GM12878 (cell line): Measurements from ENCODE around the gene KCNA4. TPM values are rescaled to one million over a fixed set of nuclear protein-coding genes. Genes with fewer than 3 reads are reported as not detected.

Source experiments
- ATAC-seq: fragments of 200-7000 bp; cut with Tn5 transposase; 3 replicates; pipeline ENCODE4 v1.9.1; 2020; ENCODE audit warnings: mild to moderate bottlenecking, moderate library complexity
- BruUV-seq: library from RNA; stranded (reverse); fragments of 400-500 nt; replicated peaks from 2 replicates; lab custom pipeline; 2021; lab: Mats Ljungman, UMichigan
- CTCF ChIA-PET: fragments of 300-600 bp; sonication (Branson Sonifier 250); formaldehyde crosslinking; extraction: SDS; loops from one replicate; lab custom pipeline; 2021; ENCODE audit warnings: inconsistent platforms; lab: Yijun Ruan, JAX
- POLR2A ChIA-PET: fragments of 350-600 bp; formaldehyde crosslinking; extraction: SDS; loops from one replicate; lab custom pipeline; 2021; ENCODE audit warnings: inconsistent platforms; lab: Charles Lee
- RAD21 ChIA-PET: fragments of 300-600 bp; sonication (Branson Sonifier 250); formaldehyde crosslinking; loops from one replicate; lab custom pipeline; 2023; ENCODE audit warnings: antibody characterized with exemption; ENCODE audit not compliant: unreplicated experiment; lab: Charles Lee
- SMC1A ChIA-PET: fragments of 300-600 bp; sonication (Branson Sonifier 250); formaldehyde crosslinking; loops from one replicate; lab custom pipeline; 2023; ENCODE audit not compliant: unreplicated experiment, uncharacterized antibody; lab: Charles Lee
- DNase-seq: peaks from one replicate; pipeline ENCODE4 v3.0.0-alpha.2; 2011; ENCODE audit warnings: low read depth, low spot score
- FAIRE-seq: peaks from 3 replicates; lab custom pipeline; 2011; peaks lifted over from hg19 to GRCh38; lab: Jason Lieb, UNC
- H2AFZ ChIP-seq: 2 replicates; pipeline ENCODE4 v1.6.0; 2011; ENCODE audit warnings: low read depth, low read length, control low read depth; ENCODE audit not compliant: control insufficient read depth
- H3K27ac ChIP-seq: 2 replicates; pipeline ENCODE4 v1.5.1; 2011; ENCODE audit warnings: control low read depth; ENCODE audit not compliant: control insufficient read depth, insufficient read depth
- H3K27me3 ChIP-seq, 2 experiments: replicated peaks in 1 of 2; 2 replicates each; pipeline versions ENCODE4 v1.6.0 to v1.6.1; 2011; ENCODE audit warnings: low read length in 1 of 2; ENCODE audit not compliant: control insufficient read depth in 2 of 2, insufficient read depth in 2 of 2
- H3K36me3 ChIP-seq, 2 experiments: 2 replicates each; pipeline ENCODE4 v1.5.1; 2011; ENCODE audit warnings: low read length in 1 of 2; ENCODE audit not compliant: control insufficient read depth in 2 of 2, insufficient read depth in 2 of 2
- H3K4me1 ChIP-seq: 2 replicates; pipeline ENCODE4 v1.6.1; 2011; ENCODE audit warnings: mild to moderate bottlenecking, low read length, moderate library complexity, mixed read lengths; ENCODE audit not compliant: control insufficient read depth, insufficient read depth
- H3K4me2 ChIP-seq: 2 replicates; pipeline ENCODE4 v1.6.0; 2011; ENCODE audit warnings: control low read depth; ENCODE audit not compliant: control insufficient read depth, insufficient read depth
- H3K4me3 ChIP-seq: fragments of 200-600 bp; sonication (generic); 2 replicates; pipeline ENCODE4 v1.5.1; 2016
- H3K79me2 ChIP-seq: 2 replicates; pipeline ENCODE4 v1.6.0; 2011; ENCODE audit warnings: low read length; ENCODE audit not compliant: control insufficient read depth, insufficient read depth
- H3K9ac ChIP-seq: 2 replicates; pipeline ENCODE4 v1.8.0; 2011; ENCODE audit warnings: low read length, control low read depth, mixed read lengths; ENCODE audit not compliant: control insufficient read depth, insufficient read depth
- H3K9me3 ChIP-seq: replicated peaks from 3 replicates; pipeline ENCODE4 v1.5.1; 2011; ENCODE audit warnings: mild to moderate bottlenecking, low read length; ENCODE audit not compliant: control insufficient read depth, insufficient read depth
- H4K20me1 ChIP-seq: 2 replicates; pipeline ENCODE4 v1.6.0; 2011; ENCODE audit not compliant: control insufficient read depth, insufficient read depth
- ATF2 ChIP-seq: IDR thresholded peaks from 2 replicates; pipeline ENCODE4 v1.6.1; 2012; ENCODE audit warnings: low read length, inconsistent platforms
- ATF3 ChIP-seq: IDR thresholded peaks from 2 replicates; pipeline ENCODE4 v1.6.1; 2011; ENCODE audit warnings: low read depth, mild to moderate bottlenecking, low read length, moderate library complexity, borderline replicate concordance; ENCODE audit errors: extremely low read depth
- CREB1 ChIP-seq: IDR thresholded peaks from 2 replicates; pipeline ENCODE4 v1.6.1; 2012; ENCODE audit warnings: low read depth, mild to moderate bottlenecking, inconsistent platforms
- CUX1 ChIP-seq: IDR thresholded peaks from 2 replicates; pipeline ENCODE4 v1.6.1; 2012; ENCODE audit warnings: improper control_type of control experiment, low read depth, low read length; ENCODE audit not compliant: insufficient replicate concordance
- EED ChIP-seq: sonication (generic); IDR thresholded peaks from 2 replicates; pipeline ENCODE4 v1.6.1; 2016; ENCODE audit warnings: antibody characterized with exemption, low read depth
- EZH2 ChIP-seq: IDR thresholded peaks from 2 replicates; pipeline ENCODE4 v1.6.1; 2012; ENCODE audit warnings: low read depth, mild to moderate bottlenecking, control low read depth, inconsistent platforms, low read length, borderline replicate concordance; ENCODE audit not compliant: control insufficient read depth
- IKZF2 ChIP-seq, 2 experiments: fragments of 450-650 bp; IDR thresholded peaks; 2 replicates each; pipeline ENCODE4 v1.6.1; 2017; ENCODE audit warnings: mild to moderate bottlenecking in 2 of 2, moderate library complexity in 2 of 2
- JUNB ChIP-seq: IDR thresholded peaks from 2 replicates; pipeline ENCODE4 v1.6.1; 2016; ENCODE audit warnings: antibody characterized with exemption, mild to moderate bottlenecking
- MTA2 ChIP-seq: fragments of 450-650 bp; IDR thresholded peaks from 2 replicates; pipeline ENCODE4 v1.6.1; 2016; ENCODE audit warnings: low read depth, mild to moderate bottlenecking, moderate library complexity
- NFIC ChIP-seq: IDR thresholded peaks from 2 replicates; pipeline ENCODE4 v1.6.1; 2012; ENCODE audit warnings: low read depth, mild to moderate bottlenecking, inconsistent platforms, low read length, moderate library complexity
- NKRF ChIP-seq: fragments of 450-650 bp; conservative IDR thresholded peaks from 2 replicates; pipeline ENCODE4 v1.6.1; 2017; ENCODE audit warnings: mild to moderate bottlenecking, moderate library complexity
- SUZ12 ChIP-seq: fragments of 200-600 bp; sonication (generic); IDR thresholded peaks from one replicate; pipeline ENCODE4 v1.6.1; 2018; ENCODE audit warnings: antibody characterized with exemption, mild to moderate bottlenecking; ENCODE audit not compliant: unreplicated experiment
- TCF12 ChIP-seq: IDR thresholded peaks from 2 replicates; pipeline ENCODE4 v1.6.1; 2011; ENCODE audit warnings: low read depth, mild to moderate bottlenecking, low read length
- WGBS: methylation state at CpG from one replicate; pipeline ENCODE4 v1.1.6; 2016; ENCODE audit warnings: low lambda C conversion rate; ENCODE audit not compliant: insufficient replicate concordance, insufficient coverage; ENCODE audit errors: missing lambda C conversion rate; 5-methylcytosine and 5-hydroxymethylcytosine counted together
- in situ Hi-C: fragments of 300-500 bp; cut with MboI; formaldehyde crosslinking; loops from 9 replicates; pipeline ENCODE4 v1.14.3; 2018; ENCODE audit warnings: mixed read lengths
- intact Hi-C: fragments of 100-400 bp; cut with micrococcal nuclease; formaldehyde crosslinking; loops from one replicate; pipeline ENCODE4 v1.14.2; 2022; ENCODE audit not compliant: unreplicated experiment
- polyA plus RNA-seq, 11 experiments: library from polyadenylated mRNA; depleted of rRNA in 4 of 11; unstranded in 6 of 11; stranded (reverse) in 5 of 11; fragments of >200 nt; fragmentation: Nextera tagmentation in 4 of 11; fragmentation: Illumina TruSeq in 1 of 11; extraction: Ambion mirVana in 4 of 11; extraction: Trizol in 1 of 11; gene quantifications; 1 replicate in 1 of 11; 2 replicates in 10 of 11; pipeline versions ENCODE4 v1.2.1 to v1.2.3, GENCODE V29; 2011 to 2016; ENCODE audit warnings: inconsistent platforms in 2 of 11, missing spikeins in 2 of 11, low read depth in 1 of 11
- total RNA-seq, 4 experiments: library from RNA; depleted of rRNA in 3 of 4; stranded (reverse); fragments of >200 nt in 3 of 4; fragmentation: Illumina TruSeq in 1 of 4; extraction: Trizol in 1 of 4; gene quantifications; 2 replicates each; pipeline versions ENCODE4 v1.2.1 to v1.2.3, GENCODE V29; 2013 to 2021

The KCNA4 gene
- total and polyA plus RNA-seq, 10 of the 15 experiments (the other 5 are each of a cell fraction or from before 2014, with no cell fraction given): not detected

- in situ Hi-C loops (no loop called here), intact Hi-C loops (no loop called here)
- H2AFZ ChIP-seq: no peak overlapping the region
- no TSS peak for BruUV-seq
- no peak overlapping the region for H3K4me3 ChIP-seq
- ATAC-seq: peak; percentile 74
- POLR2A ChIA-PET: no interaction called here
- H3K79me2 ChIP-seq: no peaks in the 10 kb centered on the region
- no peaks in the 10 kb centered on the region for H3K4me1 ChIP-seq
- H3K36me3 ChIP-seq: no peaks in the 10 kb centered on the region
- CTCF ChIA-PET: no interaction called here
- H3K27me3 ChIP-seq: no peaks in the 10 kb centered on the region
- H3K27ac ChIP-seq: no peak overlapping the region
- H4K20me1 ChIP-seq: no peaks in the 10 kb centered on the region
- H3K9ac ChIP-seq: no peak overlapping the region
- SMC1A ChIA-PET: no interaction called here
- FAIRE-seq: no peak
- DNase-seq: no peak
- RAD21 ChIA-PET: no interaction called here
- no peaks in the 10 kb centered on the region for H3K9me3 ChIP-seq
- no peak overlapping the region for H3K4me2 ChIP-seq
- 0% methylated on average over 2 of the region's 2 CpGs for WGBS
- TF ChIP-seq NFIC (peak; percentile 62; the same call in 1 of the 2 replicates), EZH2 (no peak), TCF12 (no peak), MTA2 (0 out of 2 replicates have a peak, but pooled peaks have one; percentile 47), EED (no peak), CUX1 (no peak), ATF3 (no peak), SUZ12 (no peak), CREB1 (peak; percentile 55; the same call in 1 of the 2 replicates), JUNB (peak; percentile 55), NKRF (no peak), IKZF2 (IDR thresholded peaks at IDR 0.05) (no peak), ATF2 (peak; percentile 17; the same call in 1 of the 2 replicates)
Measured at GRCh38 chr11:30059172-30059815, 42.5 kb upstream of the KCNA4 start.
